Measurements from ENCODE around the gene ADAMTS12.

The ADAMTS12 gene

GRCh38 chr5:33637011-33637410, 254.8 kb downstream of the ADAMTS12 start:
- no peak for DNase-seq (ENCODE audit: extremely low read depth, low read depth)
- TF ChIP-seq, protein P1, sequence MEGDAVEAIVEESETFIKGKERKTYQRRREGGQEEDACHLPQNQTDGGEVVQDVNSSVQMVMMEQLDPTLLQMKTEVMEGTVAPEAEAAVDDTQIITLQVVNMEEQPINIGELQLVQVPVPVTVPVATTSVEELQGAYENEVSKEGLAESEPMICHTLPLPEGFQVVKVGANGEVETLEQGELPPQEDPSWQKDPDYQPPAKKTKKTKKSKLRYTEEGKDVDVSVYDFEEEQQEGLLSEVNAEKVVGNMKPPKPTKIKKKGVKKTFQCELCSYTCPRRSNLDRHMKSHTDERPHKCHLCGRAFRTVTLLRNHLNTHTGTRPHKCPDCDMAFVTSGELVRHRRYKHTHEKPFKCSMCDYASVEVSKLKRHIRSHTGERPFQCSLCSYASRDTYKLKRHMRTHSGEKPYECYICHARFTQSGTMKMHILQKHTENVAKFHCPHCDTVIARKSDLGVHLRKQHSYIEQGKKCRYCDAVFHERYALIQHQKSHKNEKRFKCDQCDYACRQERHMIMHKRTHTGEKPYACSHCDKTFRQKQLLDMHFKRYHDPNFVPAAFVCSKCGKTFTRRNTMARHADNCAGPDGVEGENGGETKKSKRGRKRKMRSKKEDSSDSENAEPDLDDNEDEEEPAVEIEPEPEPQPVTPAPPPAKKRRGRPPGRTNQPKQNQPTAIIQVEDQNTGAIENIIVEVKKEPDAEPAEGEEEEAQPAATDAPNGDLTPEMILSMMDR (IDR thresholded peaks at IDR 0.05; ENCODE audit: low read depth, low read length): no peak

GRCh38 chr5:33635582-33635981, 256.2 kb downstream of the ADAMTS12 start:
- TF ChIP-seq, protein P1 (IDR thresholded peaks at IDR 0.05; ENCODE audit: low read depth, low read length): no peak
- no peak for DNase-seq (ENCODE audit: extremely low read depth, low read depth)

GRCh38 chr5:33633699-33634098, 258.1 kb downstream of the ADAMTS12 start:
- TF ChIP-seq, protein P1 (IDR thresholded peaks at IDR 0.05; ENCODE audit: low read depth, low read length): no peak
- DNase-seq (ENCODE audit: extremely low read depth, low read depth): no peak

- DNase-seq (ENCODE audit: extremely low read depth, low read depth): no peak
- TF ChIP-seq, protein P1 (IDR thresholded peaks at IDR 0.05; ENCODE audit: low read depth, low read length): no peak
Observed at GRCh38 chr5:33631786-33632185, 260.0 kb downstream of the ADAMTS12 start.

DNA sequence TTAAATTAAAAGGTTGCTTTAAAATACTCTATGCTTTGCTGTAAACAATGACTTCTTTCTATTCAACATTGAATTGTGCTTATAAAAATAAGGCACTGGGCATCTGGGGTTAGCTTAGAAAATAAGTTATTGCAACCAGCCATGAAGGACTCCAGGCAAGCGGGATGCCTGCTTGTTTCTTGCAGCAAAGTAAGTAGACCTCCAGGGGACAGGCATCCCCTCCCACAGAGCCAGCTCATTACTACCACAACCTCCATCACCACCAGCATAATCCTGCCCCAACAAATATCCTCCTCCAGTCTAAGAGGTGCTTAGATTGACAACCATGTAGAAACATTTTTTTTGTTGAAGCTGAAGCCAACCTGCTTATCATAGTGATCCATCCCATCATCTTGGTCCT, 260.7 kb downstream of the ADAMTS12 start:
- TF ChIP-seq, protein P1 (IDR thresholded peaks at IDR 0.05; ENCODE audit: low read depth, low read length): no peak
- no peak for DNase-seq (ENCODE audit: extremely low read depth, low read depth)

DNA sequence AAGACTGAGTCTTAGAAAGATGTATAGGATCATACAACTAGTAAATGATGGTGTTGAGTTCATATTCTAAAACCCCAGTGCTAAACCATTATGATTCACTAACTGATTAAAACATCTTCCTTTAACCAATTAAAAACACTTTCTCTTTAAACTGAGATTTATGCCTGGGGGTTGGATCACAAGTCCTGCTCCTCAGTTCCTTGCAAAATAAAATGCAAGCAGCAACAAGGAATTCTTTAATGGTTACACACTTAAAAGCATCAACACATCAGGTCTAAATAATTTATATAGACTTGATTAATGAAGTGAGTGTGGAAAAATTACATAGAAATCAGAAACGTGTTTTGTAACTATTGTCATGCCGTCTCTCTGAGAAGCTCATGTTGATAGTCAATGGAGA, 261.8 kb downstream of the ADAMTS12 start:
- DNase-seq (ENCODE audit: extremely low read depth, low read depth): no peak
- TF ChIP-seq, protein P1 (IDR thresholded peaks at IDR 0.05; ENCODE audit: low read depth, low read length): no peak

DNA sequence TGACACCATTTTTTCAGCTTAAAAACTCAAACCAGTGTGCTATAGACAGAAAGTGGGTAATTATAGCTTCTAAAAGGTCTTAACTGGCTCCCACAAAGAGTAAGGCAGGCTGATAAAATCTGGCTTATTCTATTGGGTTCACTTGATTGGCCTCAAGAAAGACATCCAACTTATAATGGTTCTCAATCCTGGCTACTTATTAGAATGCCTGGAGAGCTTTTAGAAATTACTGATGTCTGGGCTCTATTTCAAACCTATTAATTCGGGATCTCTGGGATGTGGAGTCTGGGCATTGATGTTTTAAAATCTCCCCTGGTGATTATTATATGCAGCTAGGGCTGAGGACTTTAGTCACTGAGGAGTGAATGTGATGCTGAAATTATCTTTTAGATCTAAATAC, 263.0 kb downstream of the ADAMTS12 start:
- TF ChIP-seq, protein P1 (IDR thresholded peaks at IDR 0.05; ENCODE audit: low read depth, low read length): no peak
- DNase-seq (ENCODE audit: extremely low read depth, low read depth): no peak
